A549 (cell line): ENCODE results near the gene SORCS2. TPM values are rescaled to one million over a fixed set of nuclear protein-coding genes. Genes with fewer than 3 reads are reported as not detected.
A peak's percentile ranks its signal among the peaks of the same experiment; 100 is the strongest.

Source experiments
- ATAC-seq, 2 experiments: fragments of 200-7000 bp in 1 of 2; fragments of >200 bp in 1 of 2; cut with Nextera tagmentation in 1 of 2; cut with Tn5 transposase in 1 of 2; 3 replicates each; pipeline versions ENCODE4 v1.8.0 to v1.9.1; 2018 to 2020; ENCODE audit warnings: mild to moderate bottlenecking in 1 of 2, moderate library complexity in 1 of 2
- CTCF ChIA-PET: fragments of 300-600 bp; sonication (Branson Sonifier 250); formaldehyde crosslinking; extraction: SDS; loops from one replicate; lab custom pipeline; 2021; ENCODE audit warnings: antibody characterized with exemption, inconsistent platforms; lab: Yijun Ruan, JAX
- POLR2A ChIA-PET: fragments of 350-600 bp; formaldehyde crosslinking; extraction: SDS; loops from one replicate; lab custom pipeline; 2021; ENCODE audit warnings: antibody characterized with exemption, inconsistent platforms; lab: Yijun Ruan, JAX
- DNase-seq, 2 experiments: peaks; one replicate each; pipeline versions ENCODE4 v3.0.0 to v3.0.0-alpha.2; 2011 to 2016; ENCODE audit warnings: low read depth in 1 of 2, low spot score in 1 of 2
- FAIRE-seq: peaks from 2 replicates; lab custom pipeline; 2011; peaks lifted over from hg19 to GRCh38; lab: Jason Lieb, UNC
- H3K27ac ChIP-seq, 2 experiments: fragments of >200 bp; sonication (Bioruptor Twin); formaldehyde crosslinking; 3 replicates each; pipeline ENCODE4 v1.5.1; 2016 to 2017
- H3K4me1 ChIP-seq: fragments of >200 bp; sonication (Bioruptor Twin); formaldehyde crosslinking; 3 replicates; pipeline ENCODE4 v1.6.1; 2016
- H3K4me2 ChIP-seq: fragments of >200 bp; sonication (Bioruptor Twin); formaldehyde crosslinking; 3 replicates; pipeline ENCODE4 v1.6.1; 2016
- H3K4me3 ChIP-seq: fragments of >200 bp; sonication (Bioruptor Twin); formaldehyde crosslinking; 3 replicates; pipeline ENCODE4 v1.5.1; 2016
- H3K9me3 ChIP-seq: fragments of >200 bp; sonication (Bioruptor Twin); formaldehyde crosslinking; 3 replicates; pipeline ENCODE4 v1.6.1; 2016
- ATOH8 ChIP-seq: fragments of 250-450 bp; sonication (Bioruptor Pico); IDR thresholded peaks from 2 replicates; pipeline ENCODE4 v1.5.0; 2020; ENCODE audit warnings: low read depth, mild to moderate bottlenecking, moderate library complexity
- BHLHE40 ChIP-seq: IDR thresholded peaks from 2 replicates; pipeline ENCODE4 v1.6.1; 2012; ENCODE audit warnings: low read depth, low read length, inconsistent platforms
- CBX2 ChIP-seq: fragments of 200-600 bp; sonication (generic); IDR thresholded peaks from 2 replicates; pipeline ENCODE4 v1.6.1; 2016; ENCODE audit warnings: low read depth, mild to moderate bottlenecking, borderline replicate concordance
- CBX8 ChIP-seq: fragments of 200-600 bp; sonication (generic); IDR thresholded peaks from 2 replicates; pipeline ENCODE4 v1.6.1; 2016
- EHF ChIP-seq: fragments of 250-450 bp; sonication (Bioruptor Pico); IDR thresholded peaks from 2 replicates; pipeline ENCODE4 v1.5.0; 2020; ENCODE audit warnings: mild to moderate bottlenecking
- EHMT2 ChIP-seq: fragments of 200-600 bp; sonication (generic); IDR thresholded peaks from 2 replicates; pipeline ENCODE4 v1.6.1; 2016; ENCODE audit warnings: antibody characterized with exemption, low read depth, mild to moderate bottlenecking, moderate library complexity
- ESRRA ChIP-seq: fragments of 150-350 bp; IDR thresholded peaks from 2 replicates; pipeline ENCODE4 v1.6.1; 2014; ENCODE audit warnings: mild to moderate bottlenecking, low read length, borderline replicate concordance
- FOXS1 ChIP-seq: fragments of 250-450 bp; sonication (Bioruptor Pico); IDR thresholded peaks from 2 replicates; pipeline ENCODE4 v1.5.0; 2020; ENCODE audit warnings: mild to moderate bottlenecking, moderate library complexity
- HEYL ChIP-seq: fragments of 250-450 bp; sonication (Bioruptor Pico); IDR thresholded peaks from 2 replicates; pipeline ENCODE4 v1.8.0; 2021; ENCODE audit warnings: mild to moderate bottlenecking, moderate library complexity
- HOXA7 ChIP-seq: fragments of 250-450 bp; sonication (Bioruptor Pico); IDR thresholded peaks from 2 replicates; pipeline ENCODE4 v1.5.0; 2020; ENCODE audit warnings: mild to moderate bottlenecking, moderate library complexity
- HOXB13 ChIP-seq: fragments of 250-450 bp; sonication (Bioruptor Pico); IDR thresholded peaks from 2 replicates; pipeline ENCODE4 v1.5.0; 2020; ENCODE audit warnings: low read depth, mild to moderate bottlenecking, moderate library complexity
- JUNB ChIP-seq: fragments of >200 bp; sonication (Bioruptor Twin); formaldehyde crosslinking; IDR thresholded peaks from 2 replicates; pipeline ENCODE4 v1.6.1; 2016
- MAFK ChIP-seq: fragments of 450-650 bp; IDR thresholded peaks from 2 replicates; pipeline ENCODE4 v1.6.1; 2014; ENCODE audit not compliant: partially characterized antibody
- MAZ ChIP-seq: fragments of 150-350 bp; IDR thresholded peaks from 2 replicates; pipeline ENCODE4 v1.6.1; 2014; ENCODE audit warnings: antibody characterized with exemption, low read depth, low read length, borderline replicate concordance
- NFE2L2 ChIP-seq: fragments of 150-350 bp; conservative IDR thresholded peaks from 2 replicates; pipeline ENCODE4 v1.6.1; 2014; ENCODE audit warnings: low read length
- NR3C1 ChIP-seq: fragments of >200 bp; sonication (Bioruptor Twin); formaldehyde crosslinking; IDR thresholded peaks from 3 replicates; pipeline ENCODE4 v1.6.1; 2017
- PBX3 ChIP-seq: IDR thresholded peaks from 2 replicates; pipeline ENCODE4 v1.6.1; 2012
- PHF8 ChIP-seq: fragments of 200-600 bp; sonication (generic); IDR thresholded peaks from 2 replicates; pipeline ENCODE4 v1.6.1; 2016; ENCODE audit warnings: low read depth, mild to moderate bottlenecking, antibody characterized with exemption, moderate library complexity, borderline replicate concordance
- POLR2AphosphoS2 ChIP-seq: conservative IDR thresholded peaks from 2 replicates; pipeline ENCODE4 v1.6.1; 2012; ENCODE audit warnings: low read length, improper control_type of control experiment, inconsistent platforms
- RARB ChIP-seq: fragments of 250-450 bp; sonication (Bioruptor Pico); IDR thresholded peaks from 2 replicates; pipeline ENCODE4 v1.8.0; 2021; ENCODE audit warnings: mild to moderate bottlenecking, moderate library complexity
- RNF2 ChIP-seq: fragments of 200-600 bp; sonication (generic); IDR thresholded peaks from 2 replicates; pipeline ENCODE4 v1.6.1; 2016; ENCODE audit warnings: low read depth, mild to moderate bottlenecking, antibody characterized with exemption, moderate library complexity, borderline replicate concordance
- SREBF2 ChIP-seq: fragments of 450-650 bp; IDR thresholded peaks from 2 replicates; pipeline ENCODE4 v1.6.1; 2014; ENCODE audit warnings: mild to moderate bottlenecking, moderate library complexity
- TP53 ChIP-seq: fragments of 250-450 bp; sonication (Bioruptor Pico); IDR thresholded peaks from 2 replicates; pipeline ENCODE4 v1.5.0; 2021; ENCODE audit warnings: mild to moderate bottlenecking, moderate library complexity
- USF2 ChIP-seq: fragments of 450-650 bp; IDR thresholded peaks from 2 replicates; pipeline ENCODE4 v1.6.1; 2014; ENCODE audit warnings: antibody characterized with exemption
- WGBS: methylation state at CpG from one replicate; pipeline ENCODE4 v1.1.6; 2017; ENCODE audit errors: missing lambda C conversion rate; 5-methylcytosine and 5-hydroxymethylcytosine counted together
- polyA plus RNA-seq, 4 experiments: library from polyadenylated mRNA; depleted of rRNA in 3 of 4; stranded (reverse); fragments of >200 nt; fragmentation: RNase III in 1 of 4; extraction: RNeasy Plus Mini Kit Qiagen cat#74134 plus additional on column Dnase treatment in 1 of 4; gene quantifications; 2 replicates in 3 of 4; 3 replicates in 1 of 4; pipeline ENCODE4 v1.2.3, GENCODE V29; 2011 to 2017
- TF ChIP-seq, protein P1 (sequence below): fragments of >200 bp; sonication (Bioruptor Twin); formaldehyde crosslinking; IDR thresholded peaks from 2 replicates; pipeline ENCODE4 v1.6.1; 2016
- TF ChIP-seq, protein P2 (sequence below): fragments of 250-450 bp; sonication (Bioruptor Pico); IDR thresholded peaks from 2 replicates; pipeline ENCODE4 v1.5.0; 2021; ENCODE audit warnings: mild to moderate bottlenecking, moderate library complexity, borderline replicate concordance

Gene SORCS2
- polyA plus RNA-seq, 2 of the 4 experiments (the other 2 are of a cell fraction): 1.4 to 4.6 TPM

DNA sequence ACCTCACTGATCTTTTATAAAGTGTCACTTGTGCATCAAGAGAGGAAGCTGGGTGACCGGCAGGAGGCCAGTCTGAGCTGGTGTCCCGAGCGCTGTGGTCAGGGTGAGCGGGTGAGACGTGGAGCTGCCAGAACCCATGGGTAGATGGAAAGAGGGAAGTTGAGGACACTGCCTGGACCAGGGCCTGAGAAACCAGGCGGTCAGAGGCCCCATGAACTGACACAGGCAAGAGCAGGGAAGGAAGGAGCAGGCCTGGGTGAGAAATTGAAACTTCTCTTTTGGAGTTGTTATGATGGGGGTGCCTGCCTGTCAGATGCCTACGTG, 554.7 kb downstream of the SORCS2 start:
- H3K9me3 ChIP-seq: no peaks in the 10 kb centered on the region
- no peak overlapping the region for H3K4me2 ChIP-seq
- no peak for ATAC-seq
- no peak for TF ChIP-seq BHLHE40
- TF ChIP-seq POLR2AphosphoS2: no peak
- TF ChIP-seq JUNB: no peak
- no peak for TF ChIP-seq CBX8
- TF ChIP-seq MAZ: no peak
- no peak for TF ChIP-seq ATOH8 (CRISPR knock-in tag)
- FAIRE-seq: no peak
- H3K27ac ChIP-seq: peak overlapping the region in 1 of 2 experiments; percentile 88; a peak in 2 of 6 replicates
- H3K4me1 ChIP-seq: peaks cover 25% of the 10 kb centered on the region
- H3K4me3 ChIP-seq: no peak overlapping the region
- POLR2A ChIA-PET: no interaction called here
- 94% methylated on average over 7 of the region's 7 CpGs for WGBS
- CTCF ChIA-PET: interaction anchor here (1.0 kb wide), 1 partner anchor 9 kb away, joined by 3 read pairs; no protein-coding TSS in a partner anchor
- no peak for DNase-seq

GRCh38 chr4:7747566-7747965, 555.2 kb downstream of the SORCS2 start:
- H3K27ac ChIP-seq: peak overlapping the region in 1 of 2 experiments; percentile 88; a peak in 3 of 6 replicates
- TF ChIP-seq, protein P1, sequence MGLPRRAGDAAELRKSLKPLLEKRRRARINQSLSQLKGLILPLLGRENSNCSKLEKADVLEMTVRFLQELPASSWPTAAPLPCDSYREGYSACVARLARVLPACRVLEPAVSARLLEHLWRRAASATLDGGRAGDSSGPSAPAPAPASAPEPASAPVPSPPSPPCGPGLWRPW: no peak
- TF ChIP-seq HOXA7 (CRISPR knock-in tag) (no peak), NR3C1 (no peak), EHMT2 (no peak), EHF (no peak), BHLHE40 (no peak), PHF8 (no peak), POLR2AphosphoS2 (no peak), USF2 (no peak), CBX2 (no peak)
- H3K9me3 ChIP-seq: no peaks in the 10 kb centered on the region
- no peak overlapping the region for H3K4me3 ChIP-seq
- no peak overlapping the region for H3K4me2 ChIP-seq
- 92% methylated on average over 11 of the region's 11 CpGs for WGBS
- ChIA-PET CTCF (no interaction called here), POLR2A (no interaction called here)
- DNase-seq (no peak), FAIRE-seq (no peak), ATAC-seq (no peak)
- H3K4me1 ChIP-seq: peaks cover 25% of the 10 kb centered on the region

- 76% methylated on average over 6 of the region's 6 CpGs for WGBS
- no peak for FAIRE-seq
- ChIA-PET POLR2A (no interaction called here), CTCF (interaction anchor here (1.2 kb wide), 1 partner anchor 237 kb away, joined by 3 read pairs; no protein-coding TSS in a partner anchor)
- H3K9me3 ChIP-seq: no peaks in the 10 kb centered on the region
- no peak overlapping the region for H3K4me3 ChIP-seq
- H3K4me2 ChIP-seq: peak overlapping the region; percentile 65
- no peak for ATAC-seq
- peak overlapping the region; percentile 75 to 88 for H3K27ac ChIP-seq
- no peak for DNase-seq
- peaks cover 25% of the 10 kb centered on the region for H3K4me1 ChIP-seq
- TF ChIP-seq RARB (CRISPR knock-in tag) (no peak), TP53 (CRISPR knock-in tag) (no peak), MAFK (no peak), HOXB13 (CRISPR knock-in tag) (no peak), HEYL (no peak), SREBF2 (no peak), FOXS1 (no peak)
Measured at GRCh38 chr4:7750523-7750922, 558.2 kb downstream of the SORCS2 start.

- ChIA-PET CTCF (interaction anchor here (1.0 to 1.2 kb wide), 2 partner anchors 11 to 237 kb away, joined by 3 read pairs; no protein-coding TSS in a partner anchor), POLR2A (no interaction called here)
- FAIRE-seq (no peak), DNase-seq (no peak), ATAC-seq (no peak)
- TF ChIP-seq MAFK: no peak
- no peak for TF ChIP-seq RNF2
- TF ChIP-seq NR3C1: no peak
- TF ChIP-seq PBX3: no peak
- no peak for TF ChIP-seq CBX8
- TF ChIP-seq ESRRA: no peak
- no peak for TF ChIP-seq NFE2L2
- TF ChIP-seq, protein P2, sequence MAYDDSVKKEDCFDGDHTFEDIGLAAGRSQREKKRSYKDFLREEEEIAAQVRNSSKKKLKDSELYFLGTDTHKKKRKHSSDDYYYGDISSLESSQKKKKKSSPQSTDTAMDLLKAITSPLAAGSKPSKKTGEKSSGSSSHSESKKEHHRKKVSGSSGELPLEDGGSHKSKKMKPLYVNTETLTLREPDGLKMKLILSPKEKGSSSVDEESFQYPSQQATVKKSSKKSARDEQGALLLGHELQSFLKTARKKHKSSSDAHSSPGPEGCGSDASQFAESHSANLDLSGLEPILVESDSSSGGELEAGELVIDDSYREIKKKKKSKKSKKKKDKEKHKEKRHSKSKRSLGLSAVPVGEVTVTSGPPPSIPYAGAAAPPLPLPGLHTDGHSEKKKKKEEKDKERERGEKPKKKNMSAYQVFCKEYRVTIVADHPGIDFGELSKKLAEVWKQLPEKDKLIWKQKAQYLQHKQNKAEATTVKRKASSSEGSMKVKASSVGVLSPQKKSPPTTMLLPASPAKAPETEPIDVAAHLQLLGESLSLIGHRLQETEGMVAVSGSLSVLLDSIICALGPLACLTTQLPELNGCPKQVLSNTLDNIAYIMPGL: no peak
- TF ChIP-seq POLR2AphosphoS2: no peak
- Histone ChIP-seq H3K9me3 (no peaks in the 10 kb centered on the region), H3K4me3 (no peak overlapping the region), H3K4me2 (peak overlapping the region; percentile 65), H3K4me1 (peaks cover 25% of the 10 kb centered on the region), H3K27ac (peak overlapping the region; percentile 75 to 88; a peak in 5 of 6 replicates)
Measured at GRCh38 chr4:7750972-7751371, 558.6 kb downstream of the SORCS2 start.
